COLO668 (cell line): Measurements from ENCODE around the gene MBD1.
"Not testable (repeated sequence)": the region's sequence is repeated elsewhere in the genome, so short reads cannot be mapped to it uniquely, and the experiment has no call there.

ENCODE experiments used
- DNase-seq: peaks from one replicate; lab custom pipeline; 2025; ENCODE audit not compliant: unreplicated experiment; lab: John Stamatoyannopoulos, UW

Gene MBD1

GRCh38 chr18:50274044-50274442, 7.3 kb downstream of the MBD1 start:
- no peak for DNase-seq

DNA sequence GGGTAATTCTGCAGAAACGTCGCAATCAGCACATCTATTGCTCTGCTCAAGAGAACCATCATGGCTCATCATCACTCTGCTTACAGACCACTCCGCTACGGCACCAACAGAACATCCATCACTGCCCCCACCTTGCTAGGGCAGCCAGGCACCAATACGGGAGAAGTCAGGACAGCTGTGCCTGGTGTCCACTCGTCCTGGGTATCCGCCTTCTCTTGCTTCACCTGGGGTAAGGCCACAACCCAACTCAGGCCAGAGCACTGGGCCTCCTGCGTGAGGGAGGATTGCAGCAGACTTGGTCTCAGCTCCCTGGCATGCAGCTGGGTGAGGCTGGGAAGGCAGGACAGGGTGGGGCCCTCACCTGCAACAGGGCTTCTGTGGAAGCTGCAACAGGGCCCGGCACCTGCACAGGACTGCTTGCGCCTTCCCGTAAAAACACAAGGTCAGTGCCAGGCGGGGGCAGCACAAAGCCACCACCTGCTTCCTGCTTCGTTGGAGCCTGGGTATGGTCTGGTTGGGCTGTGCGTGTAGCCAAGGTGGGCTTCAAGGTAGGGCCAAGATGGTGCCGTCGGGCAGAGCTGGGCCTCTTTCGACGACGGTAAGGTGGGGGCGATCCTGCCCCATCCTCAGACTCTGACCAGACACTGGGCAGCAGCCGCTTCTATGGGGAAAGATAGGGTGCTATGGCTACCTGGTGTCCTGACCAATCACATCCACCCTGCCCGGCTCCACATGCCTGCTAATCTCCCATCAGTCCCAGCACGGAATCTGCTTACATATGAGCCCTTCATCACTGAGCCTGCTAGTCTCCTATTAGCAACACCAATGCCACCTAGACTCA, 7.9 kb downstream of the MBD1 start:
- DNase-seq = no peak

DNA sequence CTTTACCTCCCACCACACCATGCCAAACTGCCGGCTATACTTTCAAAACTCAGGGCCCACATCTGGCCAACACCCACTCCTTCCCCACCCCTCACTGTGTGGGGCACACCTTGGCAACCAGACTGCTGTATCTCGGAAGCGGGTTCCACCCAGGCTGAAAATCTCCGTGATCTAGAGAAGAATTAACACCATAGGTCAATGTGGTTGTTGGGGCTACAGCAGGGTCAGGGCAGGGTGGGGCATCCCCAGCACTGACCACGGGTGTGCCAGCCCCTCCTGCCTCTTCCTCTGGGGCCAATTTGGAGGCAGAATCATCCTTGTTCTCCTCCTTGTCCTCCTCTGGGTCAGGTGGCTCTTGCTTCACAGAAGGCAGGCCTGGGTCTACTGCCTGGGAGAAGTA, 8.8 kb downstream of the MBD1 start:
- DNase-seq = no peak

DNA sequence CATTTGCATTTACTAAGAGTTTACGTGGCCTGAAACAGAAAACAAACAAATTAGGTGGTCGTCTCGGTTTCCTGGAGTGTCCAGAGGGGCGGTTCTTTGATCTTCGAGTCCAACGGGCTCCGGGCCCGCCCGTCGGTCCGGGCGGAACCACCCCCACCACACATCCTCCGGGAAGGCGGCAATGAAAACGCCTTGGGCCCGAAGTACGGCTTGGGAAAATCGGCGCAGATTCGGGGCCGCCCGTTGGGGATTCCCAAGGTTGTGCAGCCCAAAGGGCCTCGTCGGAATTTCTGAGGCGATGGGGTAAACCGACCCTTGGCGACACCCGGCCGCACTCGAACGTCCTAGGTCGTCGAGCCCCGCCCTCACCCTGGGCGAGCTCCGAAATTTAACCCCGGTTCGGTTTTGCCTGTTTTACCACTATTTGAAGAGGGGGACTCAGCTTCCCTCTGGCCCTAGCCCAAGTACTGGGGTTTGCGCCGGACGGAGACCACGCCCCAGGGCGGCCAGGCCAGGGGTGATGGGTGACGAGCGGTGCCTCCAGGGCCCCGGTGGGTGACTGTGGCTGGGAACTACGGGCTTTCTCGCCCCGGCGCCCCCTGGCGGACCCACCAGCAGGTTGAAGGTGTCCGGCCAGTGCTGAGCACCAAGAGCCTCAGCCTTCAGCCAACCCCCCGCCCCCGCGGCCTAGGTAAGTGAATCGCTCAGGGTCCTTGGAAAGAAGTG, 13.1 kb downstream of the MBD1 start:
- DNase-seq = peak; percentile 55

GRCh38 chr18:50266248-50266704, 15.0 kb downstream of the MBD1 start, which contains the start of gene CFAP53:
Gene CFAP53 (minus strand): TSS chr18:50266495. CDS start chr18:50266404, 91 bp downstream.
- peak; percentile 91 for DNase-seq

- DNase-seq = no peak
Measured at GRCh38 chr18:50262977-50263376, 18.3 kb downstream of the MBD1 start.

- no peak for DNase-seq
Measured at GRCh38 chr18:50250935-50251334, 30.4 kb downstream of the MBD1 start.

GRCh38 chr18:50249576-50249975, 31.7 kb downstream of the MBD1 start:
- DNase-seq = no peak

GRCh38 chr18:50247561-50247960, 33.8 kb downstream of the MBD1 start:
- DNase-seq = no peak

DNA sequence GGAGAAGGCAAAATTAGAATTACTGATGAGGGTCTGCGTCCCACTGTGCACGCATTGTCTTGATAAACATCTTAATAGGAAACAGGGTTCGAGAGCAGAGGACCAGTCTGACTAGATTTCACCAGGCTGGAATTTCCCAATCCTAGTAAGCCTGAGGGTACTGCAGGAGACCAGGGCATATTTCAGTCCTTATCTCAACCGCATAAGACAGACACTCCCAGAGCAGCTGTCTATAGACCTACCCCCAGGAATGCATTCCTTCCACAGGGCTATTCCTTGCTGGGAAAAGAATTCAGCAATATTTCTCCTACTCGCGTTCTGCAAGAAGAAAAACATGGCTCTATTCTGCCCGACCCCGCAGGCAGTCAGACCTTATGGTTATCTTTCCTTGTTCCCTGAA, 39.6 kb downstream of the MBD1 start:
- DNase-seq = not testable (repeated sequence)

- no peak for DNase-seq
Measured at GRCh38 chr18:50240080-50240563, 41.2 kb downstream of the MBD1 start.

DNA sequence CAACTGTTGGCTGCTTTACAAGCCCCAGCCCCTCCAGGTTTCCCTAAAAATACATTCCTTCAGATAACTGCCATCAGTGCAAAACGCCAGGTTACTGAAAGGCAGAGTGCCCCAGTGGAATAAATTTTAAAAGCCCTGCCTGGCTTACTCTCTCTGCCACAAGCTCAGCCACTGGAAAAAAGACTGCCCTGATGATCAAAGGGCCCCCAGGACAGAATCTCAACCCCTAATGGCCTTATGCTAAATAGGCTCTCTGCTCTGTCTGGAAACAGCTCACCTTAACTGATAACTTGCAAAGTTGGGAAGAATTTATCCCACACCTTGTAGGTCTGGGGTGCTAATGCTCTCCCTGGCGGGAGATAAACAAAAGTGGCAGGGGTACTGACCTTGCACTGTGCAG, 48.9 kb downstream of the MBD1 start:
- DNase-seq = no peak

- peak; percentile 21 for DNase-seq
Measured at GRCh38 chr18:50231621-50232020, 49.7 kb downstream of the MBD1 start.

DNA sequence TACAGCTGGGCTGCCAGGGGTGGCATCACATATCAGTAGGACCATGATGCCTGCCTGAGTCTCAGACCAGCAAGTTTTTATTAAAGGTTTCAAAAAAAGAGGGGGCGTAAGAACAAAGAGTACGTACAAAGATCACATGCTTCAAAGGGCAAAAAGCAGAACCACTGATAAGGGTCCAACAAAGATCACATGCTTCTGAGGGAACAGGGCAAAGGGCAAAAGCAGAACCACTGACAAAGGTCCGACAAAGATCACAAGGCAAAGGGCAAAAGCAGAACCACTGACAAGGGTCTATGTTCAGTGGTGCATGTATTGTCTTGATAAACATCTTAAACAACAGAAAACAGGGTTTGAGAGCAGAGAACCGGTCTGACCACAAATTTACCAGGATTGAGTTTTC, 61.1 kb downstream of the MBD1 start:
- not testable (repeated sequence) for DNase-seq
